ENCODE results near the gene MTOR.

DNA sequence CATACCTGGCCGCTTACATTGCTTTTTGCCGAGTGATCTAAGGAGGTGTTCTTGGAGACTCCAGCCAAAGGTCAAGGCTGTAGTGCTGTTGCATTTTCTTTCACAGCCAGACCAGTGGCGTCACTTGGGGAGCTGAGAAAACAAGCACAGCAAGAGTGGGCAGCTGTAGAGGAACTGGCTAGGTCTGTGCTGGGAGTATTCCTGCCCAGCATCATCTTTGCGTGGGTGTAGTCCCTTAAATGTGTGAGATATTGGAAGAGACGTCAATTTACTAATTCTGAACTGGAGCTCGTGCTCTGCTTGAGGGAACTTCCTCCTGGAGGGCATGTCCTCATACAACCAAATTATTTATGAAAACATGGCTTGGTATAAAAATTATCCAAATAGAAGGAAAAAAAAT is 20.8 kb upstream of the MTOR start:
- TF ChIP-seq POLR2A (IDR thresholded peaks at IDR 0.05; ENCODE audit: low read depth, low read length): no peak
- no peak for TF ChIP-seq POLR2AphosphoS5 (IDR thresholded peaks at IDR 0.05; ENCODE audit: insufficient read depth, low read depth, low read length)

Measured in endothelial cell of umbilical vein (primary cell).